Thoracic aorta (tissue), 2 donors: ENCODE results near the gene SLC6A4. TPM values are rescaled to one million over a fixed set of nuclear protein-coding genes. Genes with fewer than 3 reads are reported as not detected.

Experiments
- ATAC-seq: fragments of 150-250 bp; one replicate; pipeline ENCODE4 v1.8.0; 2017; ENCODE audit warnings: low read depth; ENCODE audit not compliant: insufficient number of reproducible peaks, low FRiP score
- DNase-seq: peaks from one replicate; pipeline ENCODE4 v3.0.0-alpha.2; 2020; ENCODE audit warnings: low spot score
- H3K27ac ChIP-seq, 2 donors: fragments of 200-600 bp; sonication (generic); 1 replicate in 1 of 2; 2 replicates in 1 of 2; pipeline ENCODE4 v1.5.1; 2016; ENCODE audit warnings: mild to moderate bottlenecking in 2 of 2, moderate library complexity in 2 of 2
- H3K27me3 ChIP-seq: fragments of 200-600 bp; sonication (generic); replicated peaks from 2 replicates; pipeline ENCODE4 v1.6.0; 2016; ENCODE audit warnings: mild to moderate bottlenecking; ENCODE audit not compliant: insufficient read depth
- H3K36me3 ChIP-seq: fragments of 200-600 bp; sonication (generic); one replicate; pipeline ENCODE4 v1.5.1; 2016
- H3K4me1 ChIP-seq, 2 donors: fragments of 200-600 bp; sonication (generic); 1 replicate in 1 of 2; 2 replicates in 1 of 2; pipeline versions ENCODE4 v1.5.1 to v1.6.0; 2016; ENCODE audit warnings: low read depth in 2 of 2, mild to moderate bottlenecking in 1 of 2; ENCODE audit not compliant: control insufficient read depth in 1 of 2
- H3K4me3 ChIP-seq: fragments of 200-600 bp; sonication (generic); 2 replicates; pipeline ENCODE4 v1.5.1; 2016; ENCODE audit warnings: mild to moderate bottlenecking
- H3K9me3 ChIP-seq: fragments of 200-600 bp; sonication (generic); 2 replicates; pipeline ENCODE4 v1.5.1; 2016
- CTCF ChIP-seq: fragments of 200-600 bp; sonication (generic); IDR thresholded peaks from one replicate; pipeline ENCODE4 v1.5.1; 2019; ENCODE audit warnings: antibody characterized with exemption
- total RNA-seq, 2 donors: library from RNA; depleted of rRNA; stranded (reverse); fragments of >200 nt; gene quantifications; one replicate each; pipeline versions ENCODE4 v1.1.0 to v1.2.3, GENCODE V29; 2016

The SLC6A4 gene
- 10 to 100 TPM in 1 of 2 donors, 1 to 10 TPM in 1; 1.6 to 15.2 TPM for total RNA-seq

DNA sequence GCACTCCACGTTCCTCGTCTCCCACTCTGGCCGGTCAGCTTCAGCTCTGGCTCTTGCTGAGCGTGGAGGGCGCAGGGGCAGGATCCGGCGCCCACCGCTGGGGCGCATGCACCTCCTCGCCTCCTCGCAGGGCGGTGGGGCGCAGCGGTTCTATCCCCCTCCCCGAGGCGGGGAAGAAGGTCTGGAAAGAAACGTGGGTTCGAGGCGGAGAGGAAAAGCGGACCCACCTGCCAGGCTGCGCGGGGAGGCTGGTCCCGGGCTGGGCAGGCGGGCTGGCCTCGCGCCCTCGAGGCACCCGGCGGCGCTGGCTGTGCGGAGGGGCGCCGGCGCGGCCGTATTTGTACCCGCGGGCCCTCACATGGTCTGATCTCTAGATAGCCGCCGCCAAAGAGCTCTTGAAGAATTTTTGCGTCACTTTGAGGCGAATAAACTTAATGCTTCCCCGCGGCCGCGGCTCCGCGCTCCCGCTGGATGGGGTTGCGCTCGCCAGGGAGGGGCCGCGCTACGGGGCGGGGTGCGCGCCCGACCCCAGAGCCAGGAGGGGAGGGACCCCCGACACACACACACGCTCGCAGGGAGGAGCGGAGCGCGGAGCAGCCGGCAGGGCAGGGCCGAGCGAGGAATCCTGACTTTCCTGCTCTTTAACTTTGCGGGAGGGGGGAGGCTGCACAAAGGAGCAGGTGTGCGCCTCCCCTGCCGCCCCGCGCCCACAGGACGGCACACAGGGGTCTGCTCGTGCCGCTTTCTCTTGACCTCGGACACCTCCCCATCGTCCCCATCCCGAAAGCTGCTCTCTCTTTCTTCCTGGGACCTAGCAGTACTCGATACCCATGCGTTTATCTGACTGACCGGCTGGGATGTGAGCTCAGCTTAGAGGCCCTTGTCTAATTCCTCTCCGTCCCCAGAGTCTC lies at the start of gene SLC6A4:
TSS of gene SLC6A4 (minus strand) at position 312 of the 911 bp plus-strand sequence. CDS start 13,739 bp downstream, outside the sequence.
- H3K27ac ChIP-seq: peak within 1 kb of the TSS in 1 of 2 donors; percentile 37
- H3K27me3 ChIP-seq: peaks cover 3% of the 10 kb centered on the region

GRCh38 chr17:30279156-30279555 lies 43.7 kb upstream of the SLC6A4 start:
- DNase-seq (no peak), ATAC-seq (no peak)
- Histone ChIP-seq H3K27ac (no peak overlapping the region), H3K36me3 (peaks cover 12% of the 10 kb centered on the region), H3K27me3 (no peaks in the 10 kb centered on the region), H3K4me3 (no peak overlapping the region), H3K4me1 (peaks cover 3 to 9% of the 10 kb centered on the region in 2 donors), H3K9me3 (no peaks in the 10 kb centered on the region)
- no peak for TF ChIP-seq CTCF

More for the DNA sequence above, at the start of gene SLC6A4:
- DNase-seq (no peak), ATAC-seq (no peak)
- Histone ChIP-seq H3K9me3 (no peaks in the 10 kb centered on the region), H3K4me1 (peaks cover 17 to 31% of the 10 kb centered on the region in 2 donors), H3K36me3 (no peaks in the 10 kb centered on the region), H3K4me3 (peak within 1 kb of the TSS; percentile 77)
- TF ChIP-seq CTCF: no peak

DNA sequence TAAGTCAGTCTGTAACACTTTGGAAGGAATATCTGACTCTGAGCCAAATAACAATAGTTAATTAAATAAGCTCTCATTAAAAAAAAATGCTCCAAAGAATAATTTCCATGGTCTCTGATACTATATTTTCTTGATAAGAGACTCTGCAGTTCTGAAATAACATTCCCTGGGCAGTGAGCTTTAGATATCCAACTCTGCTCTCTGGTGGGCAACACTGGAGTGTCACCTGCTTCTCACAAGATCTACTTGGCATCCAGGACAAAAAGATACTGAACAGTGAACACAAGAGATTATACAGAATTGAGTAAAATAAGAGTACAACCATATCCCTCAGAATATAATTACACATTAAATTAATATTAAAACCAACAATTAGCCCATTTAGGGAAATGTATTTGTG lies 42.5 kb upstream of the SLC6A4 start:
- Histone ChIP-seq H3K36me3 (peaks cover 15% of the 10 kb centered on the region), H3K9me3 (no peaks in the 10 kb centered on the region), H3K4me3 (no peak overlapping the region), H3K27ac (no peak overlapping the region), H3K27me3 (no peaks in the 10 kb centered on the region), H3K4me1 (peaks cover 3 to 20% of the 10 kb centered on the region in 2 donors)
- ATAC-seq (no peak), DNase-seq (no peak)
- peak; percentile 67 for TF ChIP-seq CTCF

GRCh38 chr17:30275911-30276310 lies 40.4 kb upstream of the SLC6A4 start:
- Histone ChIP-seq H3K9me3 (no peaks in the 10 kb centered on the region), H3K36me3 (peaks cover 18% of the 10 kb centered on the region), H3K27ac (no peak overlapping the region), H3K4me1 (peaks cover 3 to 20% of the 10 kb centered on the region in 2 donors), H3K27me3 (no peaks in the 10 kb centered on the region), H3K4me3 (no peak overlapping the region)
- TF ChIP-seq CTCF: no peak
- ATAC-seq (no peak), DNase-seq (no peak)

DNA sequence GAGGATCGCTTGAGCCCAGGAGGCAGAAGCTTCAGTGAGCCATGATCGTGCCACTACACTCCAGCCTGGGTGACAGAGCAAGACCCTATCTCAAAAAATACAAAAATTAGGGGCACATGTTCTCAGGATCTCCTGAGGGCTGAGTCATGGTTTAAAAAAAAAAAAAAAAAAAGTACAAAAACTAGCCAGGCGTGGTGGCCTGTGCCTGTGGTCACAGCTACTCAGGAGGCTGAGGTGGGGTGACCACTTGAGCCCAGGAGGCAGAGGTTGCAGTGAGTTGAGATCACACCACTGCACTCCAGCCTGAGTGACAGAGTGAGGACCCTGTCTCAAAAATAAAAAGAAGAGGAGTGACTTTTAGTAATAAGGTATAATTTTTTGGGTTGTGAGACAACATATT lies 39.4 kb upstream of the SLC6A4 start:
- DNase-seq (no peak), ATAC-seq (no peak)
- peaks cover 18% of the 10 kb centered on the region for H3K36me3 ChIP-seq
- TF ChIP-seq CTCF: no peak
- H3K27ac ChIP-seq: peak overlapping the region; percentile 18 to 37
- no peaks in the 10 kb centered on the region for H3K9me3 ChIP-seq
- H3K4me1 ChIP-seq: peaks cover 3 to 20% of the 10 kb centered on the region in 2 donors
- no peaks in the 10 kb centered on the region for H3K27me3 ChIP-seq
- H3K4me3 ChIP-seq: no peak overlapping the region
